G401.6 (cell line): ENCODE results near the gene ZNF264.
"Not testable (repeated sequence)": the region's sequence is repeated elsewhere in the genome, so short reads cannot be mapped to it uniquely, and the experiment has no call there.

Experiments
- FAIRE-seq: peaks from 2 replicates; lab custom pipeline; 2012; peaks lifted over from hg19 to GRCh38; lab: Jason Lieb, UNC

The ZNF264 gene

DNA sequence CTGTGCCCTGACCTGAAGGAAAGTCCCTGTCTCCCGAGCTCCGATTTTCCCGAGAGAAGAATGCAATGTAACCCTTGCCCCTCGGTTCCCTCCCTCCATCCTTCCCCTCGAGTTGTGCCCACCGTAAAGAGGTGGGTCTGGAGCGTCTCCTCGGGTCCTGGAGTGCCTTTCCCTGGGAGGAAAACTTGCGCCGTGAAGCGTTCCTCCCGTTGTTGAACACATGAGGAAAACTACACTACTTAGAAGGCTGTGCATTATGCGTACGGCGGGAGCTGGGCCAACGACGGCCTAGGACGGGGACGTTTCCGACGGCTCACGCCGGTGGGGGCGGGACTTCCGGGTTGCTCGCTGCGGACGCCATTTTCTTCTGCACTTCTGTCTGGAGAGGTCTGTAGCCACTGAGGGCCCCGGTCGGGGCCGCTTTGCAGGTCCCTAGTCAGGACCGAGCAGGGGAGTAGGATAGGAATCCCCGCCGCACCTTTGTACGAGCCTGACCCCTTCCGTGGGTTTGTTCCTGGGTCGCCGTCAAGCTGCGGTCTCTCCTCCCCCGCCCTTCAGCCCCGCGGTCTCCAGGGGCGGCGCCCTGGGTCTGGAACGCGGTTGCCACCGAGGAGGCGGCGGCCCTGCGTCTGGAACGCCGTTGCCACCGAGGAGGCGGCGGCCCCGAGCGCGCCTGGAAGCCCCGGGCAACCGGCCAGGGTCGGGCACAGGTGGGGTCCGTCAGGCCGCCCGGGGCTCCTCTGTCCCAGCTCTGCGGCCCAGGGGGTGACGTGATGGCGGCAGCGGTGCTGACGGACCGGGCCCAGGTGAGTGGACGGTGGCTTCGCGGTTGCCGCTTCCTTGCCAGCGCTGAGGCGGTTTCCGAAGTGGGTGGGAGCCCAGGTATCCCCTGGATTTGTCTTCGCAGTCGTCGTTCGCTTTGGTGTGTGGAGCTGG, at the start of gene ZNF264:
TSS of gene ZNF264 (plus strand) at position 360 of the 936 bp plus-strand sequence. CDS start at position 774, 414 bp downstream.
- peak; percentile 15 for FAIRE-seq

DNA sequence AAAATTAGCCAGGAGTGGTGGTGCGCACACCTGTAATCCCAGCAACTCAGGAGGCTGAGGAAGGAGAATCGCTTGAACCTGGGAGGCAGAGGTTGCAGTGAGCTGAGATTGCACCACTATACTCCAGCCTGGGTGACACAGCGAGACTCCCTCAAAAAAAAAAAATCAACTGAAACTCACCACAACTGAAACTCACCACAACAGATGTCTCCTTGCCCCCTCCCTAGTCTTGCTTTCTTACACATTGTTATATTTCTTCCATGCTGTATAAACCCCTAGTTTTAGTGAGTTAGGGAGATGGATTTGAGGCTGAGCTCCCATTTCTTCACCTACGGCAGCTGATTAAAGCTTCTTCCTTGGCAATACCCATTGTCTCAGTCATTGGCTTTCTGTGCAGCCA, 49.6 kb upstream of the ZNF264 start:
- FAIRE-seq: no peak

DNA sequence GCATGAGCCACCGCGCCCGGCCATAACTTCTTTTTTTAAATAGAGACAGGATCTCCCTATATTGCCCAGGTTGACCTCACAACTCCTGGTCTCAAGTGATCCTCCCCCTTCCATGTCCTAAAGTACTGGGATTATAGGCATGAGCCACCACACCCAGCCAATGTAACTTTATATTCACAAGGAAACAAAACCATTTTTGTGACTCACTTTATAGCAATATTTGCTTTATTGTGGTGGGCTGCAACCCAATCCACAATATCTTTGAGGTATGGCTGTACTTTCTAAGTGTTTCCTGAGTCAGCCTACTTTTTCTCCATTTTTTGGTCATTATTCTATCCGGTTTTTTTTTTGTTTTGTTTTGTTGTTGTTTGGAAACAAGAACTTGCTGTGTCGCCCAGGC, 38.4 kb upstream of the ZNF264 start:
- no peak for FAIRE-seq

- no peak for FAIRE-seq
These were observed 29.2 kb upstream of the ZNF264 start for GRCh38 chr19:57161985-57162539.

- no peak for FAIRE-seq
These were observed 25.5 kb upstream of the ZNF264 start for GRCh38 chr19:57165846-57166245.

DNA sequence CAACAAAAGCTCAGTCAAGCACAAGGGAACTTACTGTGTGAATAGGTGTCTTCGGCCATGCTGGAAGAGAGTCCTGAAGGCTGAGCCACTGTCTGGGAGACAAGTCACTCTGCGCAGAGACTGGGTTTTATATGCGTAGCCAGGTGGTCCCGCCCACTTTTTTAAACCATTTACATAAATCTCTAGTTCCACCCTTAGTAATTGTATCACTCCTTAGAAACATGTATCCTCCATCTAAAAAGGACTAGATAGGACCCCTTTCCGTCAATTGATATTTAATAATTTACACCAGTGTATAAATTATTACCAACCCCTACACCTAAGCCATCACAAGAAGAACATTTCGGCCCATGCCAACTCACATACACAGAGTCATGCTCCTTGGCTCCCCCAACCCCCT, 23.9 kb upstream of the ZNF264 start, which contains the start of gene DUXA:
TSS of gene DUXA (minus strand) at position 101 of the 400 bp plus-strand sequence. CDS start at position 59, 42 bp downstream.
- FAIRE-seq: no peak

DNA sequence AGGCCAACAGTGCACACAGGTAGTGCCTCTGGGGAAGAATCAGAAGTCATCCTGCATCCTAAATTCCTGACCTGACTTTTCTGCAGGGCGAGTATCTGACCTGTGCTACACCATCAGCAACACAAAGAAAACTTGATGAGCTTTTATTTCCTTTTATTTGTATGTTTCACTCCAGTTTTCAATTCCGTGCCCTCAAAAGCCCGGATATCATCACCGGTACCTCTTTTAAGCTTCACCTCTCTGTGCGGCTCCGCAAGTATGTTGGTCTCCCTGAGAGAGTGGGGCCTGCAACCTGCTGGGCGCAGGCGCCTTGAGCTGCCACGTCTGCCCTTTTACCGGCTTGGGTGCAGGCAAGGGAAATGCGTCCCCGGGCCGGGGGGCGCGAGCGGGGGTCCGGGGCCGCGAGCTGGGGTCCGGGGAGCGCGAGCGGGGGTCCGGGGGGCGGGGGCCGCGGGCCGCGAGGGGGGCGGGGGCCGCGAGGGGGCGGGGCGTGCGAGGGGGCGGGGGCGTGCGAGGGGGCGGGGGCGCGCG, 19.7 kb upstream of the ZNF264 start:
- no peak for FAIRE-seq

DNA sequence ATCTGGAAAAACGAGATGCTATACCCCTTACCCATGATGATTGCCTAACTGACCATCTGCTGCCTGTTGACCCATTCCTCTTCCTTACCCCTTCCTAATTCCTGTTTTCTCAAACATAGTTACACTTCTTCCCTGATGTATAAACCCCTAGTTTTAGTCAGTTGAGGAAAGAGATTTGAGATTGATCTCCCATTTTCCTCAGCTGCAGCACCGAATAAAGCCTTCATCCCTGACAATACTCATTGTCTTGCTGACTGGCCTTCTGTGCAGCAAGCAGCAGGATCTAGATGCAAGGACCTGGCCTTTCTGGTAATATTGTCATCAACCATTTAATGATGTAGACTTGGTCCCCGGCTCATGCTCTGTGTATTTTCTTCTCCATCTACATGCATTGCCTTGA, 999 bp upstream of the ZNF264 start:
- no peak for FAIRE-seq

- FAIRE-seq: no peak
These were observed 749 bp downstream of the ZNF264 start for GRCh38 chr19:57192077-57192420.

GRCh38 chr19:57192993-57193392, 1.7 kb downstream of the ZNF264 start:
- FAIRE-seq: no peak

- not testable (repeated sequence) for FAIRE-seq
These were observed 6.6 kb downstream of the ZNF264 start for GRCh38 chr19:57197874-57198273.

- FAIRE-seq: no peak
These were observed 10.9 kb downstream of the ZNF264 start for GRCh38 chr19:57202160-57202559.

- no peak for FAIRE-seq
These were observed 19.1 kb downstream of the ZNF264 start for GRCh38 chr19:57210381-57210780.

DNA sequence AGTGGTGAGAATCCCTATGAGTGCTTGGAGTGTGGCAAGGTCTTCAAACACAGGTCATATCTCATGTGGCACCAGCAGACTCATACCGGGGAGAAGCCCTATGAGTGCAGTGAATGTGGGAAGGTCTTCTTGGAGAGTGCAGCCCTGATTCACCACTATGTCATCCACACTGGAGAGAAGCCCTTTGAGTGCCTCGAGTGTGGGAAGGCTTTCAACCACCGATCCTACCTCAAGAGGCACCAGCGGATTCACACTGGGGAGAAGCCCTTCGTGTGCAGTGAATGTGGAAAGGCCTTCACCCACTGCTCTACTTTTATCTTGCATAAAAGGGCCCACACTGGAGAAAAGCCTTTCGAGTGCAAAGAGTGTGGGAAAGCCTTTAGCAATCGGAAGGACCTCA, 20.8 kb downstream of the ZNF264 start:
- FAIRE-seq: no peak

DNA sequence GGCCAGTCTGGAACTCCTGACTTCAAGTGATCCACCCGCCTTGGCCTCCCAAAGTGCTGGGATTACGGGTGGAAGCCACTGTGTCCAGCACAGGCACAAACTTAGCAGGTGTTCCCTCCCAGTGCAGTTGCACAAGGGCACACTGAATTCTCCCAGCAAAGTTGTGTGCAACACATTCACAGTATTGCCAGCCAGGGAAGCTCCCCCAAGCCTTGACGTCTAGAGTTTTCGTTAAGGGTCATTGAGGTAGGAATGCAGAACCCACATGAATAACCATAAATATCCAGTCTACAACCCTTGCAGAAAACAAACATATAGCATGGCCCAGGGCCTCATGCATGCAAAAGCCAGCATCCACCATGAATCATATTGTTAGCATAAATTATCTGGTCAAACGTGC, 36.2 kb downstream of the ZNF264 start:
- FAIRE-seq: no peak

- FAIRE-seq: no peak
These were observed 40.4 kb downstream of the ZNF264 start for GRCh38 chr19:57231686-57232085.

DNA sequence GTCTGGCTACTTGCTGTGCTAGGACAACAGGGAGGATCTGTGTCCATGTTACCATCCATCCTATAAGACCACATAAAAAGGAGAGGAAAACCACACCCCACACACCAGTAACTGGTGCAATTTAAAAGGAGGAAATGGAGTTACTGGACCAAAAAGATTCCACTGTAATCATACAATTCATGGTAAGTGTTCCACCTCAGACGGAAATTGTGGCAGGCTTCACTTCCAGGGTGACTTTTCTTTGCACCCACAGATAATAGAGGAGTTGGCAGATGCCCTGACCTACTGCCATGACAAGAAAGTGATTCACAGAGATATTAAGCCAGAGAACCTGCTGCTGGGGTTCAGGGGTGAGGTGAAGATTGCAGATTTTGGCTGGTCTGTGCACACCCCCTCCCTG, 41.9 kb downstream of the ZNF264 start:
- no peak for FAIRE-seq

- no peak for FAIRE-seq
These were observed 48.6 kb downstream of the ZNF264 start for GRCh38 chr19:57239982-57240310.

DNA sequence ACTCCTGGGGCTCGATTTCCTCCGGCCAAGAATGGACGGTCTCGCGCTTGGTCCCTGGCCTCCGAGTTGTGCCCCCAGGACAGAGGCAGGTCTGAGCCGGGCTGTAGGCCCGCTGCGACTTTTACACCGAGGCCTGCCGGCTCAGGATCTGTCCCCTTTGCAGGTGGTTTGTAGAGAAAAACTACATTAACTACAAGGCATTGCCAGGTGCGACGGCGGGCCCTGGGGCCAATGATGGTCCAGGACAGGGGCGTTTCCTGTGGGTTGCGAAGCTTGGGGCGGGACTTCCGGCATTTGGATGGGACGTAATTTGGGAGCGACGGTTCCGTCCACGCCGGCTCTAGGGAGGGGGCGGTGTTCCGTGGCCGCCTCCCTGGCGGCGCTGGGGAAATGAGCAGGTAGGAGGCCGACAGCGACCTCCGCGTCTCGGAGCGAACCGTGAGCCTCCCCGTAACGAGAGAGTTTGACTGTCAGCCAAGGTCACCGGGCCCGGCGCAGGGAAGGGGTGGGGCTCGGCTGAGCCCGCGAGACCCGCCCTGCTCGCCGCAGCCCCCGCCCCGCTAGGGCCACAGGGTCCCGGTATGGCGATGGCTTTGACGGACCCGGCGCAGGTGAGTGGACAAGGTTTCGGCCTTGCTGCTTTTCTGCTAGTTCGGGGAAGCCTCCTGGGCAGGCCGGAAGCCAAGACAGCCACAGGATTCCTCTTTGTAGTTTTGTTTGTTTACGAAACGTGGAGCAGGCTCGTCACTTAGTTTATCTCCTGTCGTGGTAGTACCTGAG, 49.2 kb downstream of the ZNF264 start, which contains the start of gene ZNF805:
TSS of gene ZNF805 (plus strand) at position 322 of the 780 bp plus-strand sequence. CDS start at position 582, 260 bp downstream.
- peak; percentile 92 for FAIRE-seq

DNA sequence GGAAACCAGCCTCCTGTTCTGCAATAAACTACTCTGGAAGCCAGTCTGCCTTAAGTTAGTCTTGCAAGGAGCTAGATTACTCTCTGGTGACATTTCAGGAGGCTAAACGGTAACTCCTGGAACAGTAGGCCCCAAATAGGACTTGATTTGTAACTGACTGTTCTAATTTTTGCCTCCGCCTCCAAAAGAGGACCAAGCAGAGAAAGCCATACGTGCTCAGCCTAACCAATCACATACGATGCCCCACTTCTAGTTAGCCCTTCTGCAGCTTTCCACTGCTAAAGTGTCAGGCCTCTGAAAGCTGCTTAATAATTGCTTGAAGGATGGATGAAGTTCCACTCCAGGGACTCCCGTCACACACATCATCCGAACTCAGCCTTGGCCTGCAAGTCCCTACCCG, 49.9 kb downstream of the ZNF264 start:
- no peak for FAIRE-seq

DNA sequence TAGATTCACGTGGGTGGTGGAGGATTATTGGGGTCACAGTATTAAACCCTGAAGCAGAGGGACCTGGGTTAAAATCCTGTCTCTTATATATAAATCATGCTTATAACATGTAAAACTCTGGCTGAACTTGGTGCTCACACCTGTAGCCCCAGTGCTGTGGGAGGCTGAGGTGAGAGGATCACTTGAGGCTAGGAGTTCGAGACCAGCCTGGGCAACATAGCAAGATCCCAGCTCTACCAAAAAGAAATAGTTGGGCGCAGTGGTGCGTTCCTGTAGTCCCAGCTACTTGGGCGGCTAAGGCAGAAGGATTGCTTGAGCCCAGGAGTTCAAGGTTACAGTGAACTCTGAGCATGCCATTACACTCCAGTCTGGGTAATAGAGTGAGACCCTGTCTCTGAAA, 51.5 kb downstream of the ZNF264 start:
- no peak for FAIRE-seq

DNA sequence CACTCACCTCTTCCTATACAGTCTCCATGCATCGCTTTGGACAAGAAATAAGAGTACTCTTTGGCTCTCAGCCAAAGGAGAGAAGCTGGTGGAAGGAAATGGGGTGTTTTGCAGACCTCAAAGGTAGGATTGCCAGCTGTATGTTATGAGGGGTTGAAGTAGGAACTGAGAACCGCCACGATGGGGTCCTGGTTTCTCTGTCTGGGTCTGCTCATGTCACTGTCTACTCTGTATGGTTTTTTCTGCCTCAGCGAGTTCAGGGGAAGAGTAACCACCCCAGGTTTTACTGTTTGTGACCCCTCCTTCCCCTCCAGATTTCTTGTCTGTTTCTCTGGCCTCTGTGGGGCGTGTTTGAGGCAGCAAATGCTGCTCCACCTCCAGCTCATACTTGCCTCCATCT, 53.2 kb downstream of the ZNF264 start:
- FAIRE-seq: no peak

DNA sequence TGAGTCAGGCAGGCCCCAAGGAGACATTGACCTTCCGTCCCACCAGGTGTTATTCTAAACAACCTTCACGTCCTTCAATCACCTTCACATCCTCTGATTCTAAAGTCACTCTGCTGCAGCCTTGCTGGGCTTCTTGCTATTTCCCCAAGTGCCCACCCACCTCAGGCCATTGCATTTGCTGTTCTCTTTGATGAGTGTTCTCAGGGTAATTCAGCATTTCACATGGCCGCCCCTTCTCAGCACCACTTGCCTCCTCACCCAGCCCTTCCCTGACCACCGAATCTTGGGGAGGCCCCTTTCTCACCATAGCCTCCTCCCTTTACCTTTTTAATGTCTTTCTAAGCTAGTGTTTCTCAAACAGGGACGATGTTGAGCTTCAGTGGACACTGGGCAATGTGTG, 53.8 kb downstream of the ZNF264 start:
- no peak for FAIRE-seq
